HepG2 (cell line): ENCODE results near the gene IKZF3. TPM values are rescaled to one million over a fixed set of nuclear protein-coding genes. Genes with fewer than 3 reads are reported as not detected.

Experiments used
- ATAC-seq: fragments of 200-7000 bp; cut with Tn5 transposase; 3 replicates; pipeline ENCODE4 v1.9.1; 2020; ENCODE audit warnings: mild to moderate bottlenecking, moderate library complexity
- BruUV-seq: library from RNA; stranded (reverse); fragments of 400-500 nt; replicated peaks from 2 replicates; lab custom pipeline; 2021; lab: Mats Ljungman, UMichigan
- CTCF ChIA-PET: fragments of 300-600 bp; formaldehyde crosslinking; extraction: SDS; loops from one replicate; lab custom pipeline; 2021; ENCODE audit warnings: low total read pairs, inconsistent platforms, low intra/inter-chr PET ratio; lab: Yijun Ruan, JAX
- POLR2A ChIA-PET: fragments of 350-600 bp; sonication (Branson Sonifier 250); formaldehyde crosslinking; loops from one replicate; lab custom pipeline; 2020; ENCODE audit warnings: antibody characterized with exemption, inconsistent platforms; lab: Yijun Ruan, JAX
- DNase-seq: peaks from one replicate; pipeline ENCODE4 v3.0.0-alpha.2; 2015; ENCODE audit warnings: low spot score
- FAIRE-seq: peaks from 3 replicates; lab custom pipeline; 2011; peaks lifted over from hg19 to GRCh38; lab: Jason Lieb, UNC
- H2AFZ ChIP-seq: one replicate; pipeline ENCODE4 v1.6.1; 2011; ENCODE audit warnings: low read length, inconsistent platforms
- H3K27ac ChIP-seq: fragments of 300-600 bp; 3 replicates; pipeline ENCODE4 v1.8.0; 2011; ENCODE audit warnings: mixed run types, mild to moderate bottlenecking, mixed read lengths, low read length, inconsistent platforms; ENCODE audit not compliant: insufficient read depth; ENCODE audit errors: extremely low read length
- H3K27me3 ChIP-seq, 2 experiments: fragments of 200-600 bp in 1 of 2; 2 replicates in 1 of 2; 3 replicates in 1 of 2; pipeline versions ENCODE4 v1.6.0 to v1.8.0; 2011; ENCODE audit warnings: low read length in 2 of 2, mild to moderate bottlenecking in 2 of 2, moderate library complexity in 2 of 2, inconsistent platforms in 1 of 2; ENCODE audit not compliant: insufficient read depth in 2 of 2, control insufficient read depth in 1 of 2
- H3K36me3 ChIP-seq, 2 experiments: fragments of 200-600 bp in 1 of 2; replicated peaks in 1 of 2; 2 replicates in 1 of 2; 3 replicates in 1 of 2; pipeline versions ENCODE4 v1.5.1 to v1.8.0; 2011; ENCODE audit warnings: low read length in 2 of 2, inconsistent platforms in 1 of 2; ENCODE audit not compliant: insufficient read depth in 2 of 2, control insufficient read depth in 1 of 2
- H3K4me1 ChIP-seq: 2 replicates; pipeline ENCODE4 v1.5.1; 2012; ENCODE audit warnings: low read length, inconsistent platforms; ENCODE audit not compliant: insufficient read depth
- H3K4me2 ChIP-seq: 2 replicates; pipeline ENCODE4 v1.6.0; 2011; ENCODE audit warnings: low read depth, low read length, inconsistent platforms
- H3K4me3 ChIP-seq, 3 experiments: fragments of 200-600 bp in 1 of 3; sonication (generic), shearing (Covaris generic) in 1 of 3; replicated peaks in 1 of 3; 2 replicates each; pipeline ENCODE4 v1.5.1; 2011 to 2016; ENCODE audit warnings: low read length in 3 of 3, inconsistent platforms in 2 of 3, low read depth in 2 of 3, mild to moderate bottlenecking in 2 of 3, control low read depth in 1 of 3, mixed read lengths in 1 of 3; ENCODE audit not compliant: insufficient read depth in 1 of 3
- H3K79me2 ChIP-seq: one replicate; pipeline ENCODE4 v1.6.1; 2011; ENCODE audit warnings: low read length, inconsistent platforms; ENCODE audit not compliant: insufficient read depth
- H3K9ac ChIP-seq: 2 replicates; pipeline ENCODE4 v1.6.0; 2011; ENCODE audit warnings: mild to moderate bottlenecking, low read depth, low read length, inconsistent platforms; ENCODE audit not compliant: insufficient read depth
- H3K9me3 ChIP-seq: 2 replicates; pipeline ENCODE4 v1.5.1; 2012; ENCODE audit warnings: mild to moderate bottlenecking, low read length
- H4K20me1 ChIP-seq: 2 replicates; pipeline ENCODE4 v1.6.0; 2011; ENCODE audit warnings: inconsistent platforms, mild to moderate bottlenecking, low read length, moderate library complexity; ENCODE audit not compliant: insufficient read depth
- BATF2 ChIP-seq: sonication (generic); formaldehyde crosslinking; IDR thresholded peaks from 2 replicates; pipeline ENCODE4 v1.8.0; 2022; ENCODE audit warnings: mild to moderate bottlenecking, missing genetic modification reagents, moderate library complexity
- HDAC2 ChIP-seq: sonication (generic); formaldehyde crosslinking; IDR thresholded peaks from 2 replicates; pipeline ENCODE4 v1.4.0; 2020; ENCODE audit warnings: missing genetic modification reagents
- KAT8 ChIP-seq: IDR thresholded peaks from 2 replicates; pipeline ENCODE4 v1.6.1; 2016; ENCODE audit warnings: missing genetic modification reagents, missing compliant biosample characterization
- MXD1 ChIP-seq: sonication (generic); formaldehyde crosslinking; IDR thresholded peaks from 2 replicates; pipeline ENCODE4 v1.4.0; 2020; ENCODE audit warnings: mild to moderate bottlenecking, missing genetic modification reagents
- PATZ1 ChIP-seq: sonication (generic); formaldehyde crosslinking; IDR thresholded peaks from 2 replicates; pipeline ENCODE4 v1.4.0; 2020; ENCODE audit warnings: missing genetic modification reagents
- PCBP2 ChIP-seq: fragments of 200-400 bp; formaldehyde crosslinking; optimal IDR thresholded peaks from 2 replicates; pipeline ENCODE3; 2018; ENCODE audit warnings: low read length, low read depth; ENCODE audit not compliant: poor library complexity, severe bottlenecking
- RAD21 ChIP-seq: fragments of 450-650 bp; formaldehyde crosslinking; IDR thresholded peaks from 2 replicates; pipeline ENCODE4 v1.5.0; 2020; ENCODE audit warnings: mild to moderate bottlenecking
- REST ChIP-seq, 2 experiments: IDR thresholded peaks; 2 replicates each; pipeline ENCODE4 v1.6.1; 2011 to 2012; ENCODE audit warnings: low read length in 2 of 2, borderline replicate concordance in 1 of 2, low read depth in 1 of 2, mild to moderate bottlenecking in 1 of 2, moderate library complexity in 1 of 2
- SSRP1 ChIP-seq: IDR thresholded peaks from 2 replicates; pipeline ENCODE4 v1.6.1; 2016; ENCODE audit warnings: control low read depth
- XRCC5 ChIP-seq: fragments of 200-400 bp; formaldehyde crosslinking; optimal IDR thresholded peaks from 2 replicates; pipeline ENCODE3; 2017; ENCODE audit warnings: mild to moderate bottlenecking, low read length
- ZFP36L2 ChIP-seq: sonication (generic); formaldehyde crosslinking; IDR thresholded peaks from 2 replicates; pipeline ENCODE4 v1.4.0; 2020; ENCODE audit warnings: missing genetic modification reagents
- ZFP82 ChIP-seq: sonication (generic); formaldehyde crosslinking; IDR thresholded peaks from 2 replicates; pipeline ENCODE4 v1.5.1; 2020; ENCODE audit warnings: mild to moderate bottlenecking, missing genetic modification reagents, borderline replicate concordance
- ZNF460 ChIP-seq: sonication (generic); formaldehyde crosslinking; IDR thresholded peaks from 2 replicates; pipeline ENCODE4 v1.5.1; 2020; ENCODE audit warnings: missing genetic modification reagents, mild to moderate bottlenecking, borderline replicate concordance
- ZNF567 ChIP-seq: sonication (generic); formaldehyde crosslinking; IDR thresholded peaks from 2 replicates; pipeline ENCODE4 v1.8.1; 2023; ENCODE audit warnings: mild to moderate bottlenecking, missing genetic modification reagents, borderline replicate concordance
- ZNF691 ChIP-seq: sonication (generic); formaldehyde crosslinking; IDR thresholded peaks from 2 replicates; pipeline ENCODE4 v1.4.0; 2020; ENCODE audit warnings: missing genetic modification reagents, low read depth, mild to moderate bottlenecking, borderline replicate concordance
- ZNF777 ChIP-seq: sonication (generic); formaldehyde crosslinking; IDR thresholded peaks from 2 replicates; pipeline ENCODE4 v1.4.0; 2020; ENCODE audit warnings: missing genetic modification reagents
- ZSCAN30 ChIP-seq: sonication (generic); formaldehyde crosslinking; IDR thresholded peaks from 2 replicates; pipeline ENCODE4 v1.5.0; 2020; ENCODE audit warnings: mild to moderate bottlenecking, missing genetic modification reagents
- WGBS: methylation state at CpG from one replicate; pipeline ENCODE4 v1.1.6; 2017; ENCODE audit warnings: low lambda C conversion rate; 5-methylcytosine and 5-hydroxymethylcytosine counted together
- in situ Hi-C: cut with HindIII; loops from 2 replicates; pipeline ENCODE4 v1.10.0; 2017; ENCODE audit warnings: low pct_unique_long_range_greater_than_20kb; ENCODE audit not compliant: extremely low pct_ligation_motif_present
- intact Hi-C: fragments of 100-400 bp; cut with micrococcal nuclease; formaldehyde crosslinking; loops from one replicate; pipeline ENCODE4 v1.10.0; 2022; ENCODE audit not compliant: unreplicated experiment
- polyA plus RNA-seq, 8 experiments: library from polyadenylated mRNA; depleted of rRNA in 3 of 8; stranded (reverse) in 7 of 8; unstranded in 1 of 8; fragments of >200 nt; fragmentation: Illumina TruSeq in 4 of 8; extraction: Trizol in 4 of 8; gene quantifications; 2 replicates each; pipeline versions ENCODE4 v1.2.1 to v1.2.3, GENCODE V29; 2011 to 2016; ENCODE audit warnings: low read depth in 4 of 8, missing spikeins in 1 of 8, mixed read lengths in 1 of 8; ENCODE audit not compliant: insufficient read depth in 1 of 8
- total RNA-seq, 5 experiments: library from RNA; depleted of rRNA; stranded (reverse); fragments of >200 nt; fragmentation: Illumina TruSeq; extraction: Trizol; gene quantifications; 2 replicates each; pipeline ENCODE4 v1.2.3, GENCODE V29; 2016; ENCODE audit warnings: low read depth in 1 of 5

Gene IKZF3
- total and polyA plus RNA-seq, 2 of the 13 experiments (the other 11 are each of a cell fraction or from before 2014, with no cell fraction given), result not detected

- DNase-seq, result no peak
- no peaks in the 10 kb centered on the region for H3K36me3 ChIP-seq
- H3K27me3 ChIP-seq, result peaks cover 0 to 25% of the 10 kb centered on the region in 2 experiments; a peak in 3 of 5 replicates
- in situ Hi-C loops (no loop called here), intact Hi-C loops (no loop called here)
- ChIA-PET POLR2A (no interaction called here), CTCF (no interaction called here)
- no peaks in the 10 kb centered on the region for H4K20me1 ChIP-seq
- ATAC-seq, result no peak
- H3K4me1 ChIP-seq, result no peaks in the 10 kb centered on the region
- no peak for FAIRE-seq
- H3K27ac ChIP-seq, result no peak overlapping the region
- H3K4me2 ChIP-seq, result no peak overlapping the region
- no peaks in the 10 kb centered on the region for H3K9me3 ChIP-seq
- no peaks in the 10 kb centered on the region for H3K79me2 ChIP-seq
- no peak overlapping the region for H3K9ac ChIP-seq
- no peak overlapping the region for H3K4me3 ChIP-seq
- no TSS peak for BruUV-seq
- 28% methylated on average over 6 of the region's 6 CpGs for WGBS
- H2AFZ ChIP-seq, result no peak overlapping the region
- TF ChIP-seq MXD1 (CRISPR knock-in tag), result no peak
- no peak for TF ChIP-seq REST (IDR thresholded peaks at IDR 0.05; ENCODE audit: borderline replicate concordance in 1 of 2, low read depth in 1 of 2, low read length in 2 of 2)
- TF ChIP-seq ZNF460 (CRISPR knock-in tag), result no peak
- no peak for TF ChIP-seq BATF2 (CRISPR knock-in tag)
- TF ChIP-seq ZSCAN30 (CRISPR knock-in tag), result no peak
- TF ChIP-seq ZFP36L2, result no peak
- TF ChIP-seq SSRP1 (CRISPR knock-in tag), result no peak
- TF ChIP-seq RAD21 (CRISPR knock-in tag), result no peak
- TF ChIP-seq PATZ1 (CRISPR knock-in tag), result no peak
- TF ChIP-seq ZNF567 (CRISPR knock-in tag), result no peak
- no peak for TF ChIP-seq ZFP82 (CRISPR knock-in tag)
- TF ChIP-seq ZNF777 (CRISPR knock-in tag), result no peak
- no peak for TF ChIP-seq XRCC5
- no peak for TF ChIP-seq PCBP2
- no peak for TF ChIP-seq KAT8
- no peak for TF ChIP-seq ZNF691 (CRISPR knock-in tag)
- no peak for TF ChIP-seq HDAC2 (CRISPR knock-in tag)
- TF ChIP-seq, all 625 proteins: peak for 0
These were observed 51.6 kb downstream of the IKZF3 start for GRCh38 chr17:39812466-39812865.
